GM11168 (cell line): ENCODE data around the gene FRMD4A.

ENCODE experiments used
- in situ Hi-C: fragments of 300-500 bp; cut with MboI; formaldehyde crosslinking; loops from one replicate; pipeline ENCODE4 v1.12.0; 2022; ENCODE audit warnings: low sequenced_read_pairs; ENCODE audit not compliant: unreplicated experiment

The FRMD4A gene

DNA sequence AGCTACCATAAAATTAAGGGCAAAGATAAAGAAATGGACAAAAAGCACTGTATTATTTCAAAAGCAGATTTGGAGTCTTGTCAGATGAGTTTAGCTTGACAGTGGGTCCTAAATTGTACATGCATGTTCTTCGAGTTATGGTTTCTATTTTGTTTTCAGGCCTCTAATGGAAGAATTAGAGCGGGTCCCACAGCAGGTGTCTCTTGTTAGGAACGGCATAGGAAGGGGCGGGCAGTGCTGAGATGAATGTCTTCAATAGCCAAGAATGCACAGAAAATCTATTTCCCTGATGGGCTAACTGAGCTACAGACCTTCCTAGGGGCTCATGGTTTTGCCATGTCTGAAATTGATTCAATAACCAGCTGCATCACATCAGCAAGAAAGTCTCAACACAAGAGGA lies 304.4 kb downstream of the FRMD4A start:
- in situ Hi-C loops = no loop called here

DNA sequence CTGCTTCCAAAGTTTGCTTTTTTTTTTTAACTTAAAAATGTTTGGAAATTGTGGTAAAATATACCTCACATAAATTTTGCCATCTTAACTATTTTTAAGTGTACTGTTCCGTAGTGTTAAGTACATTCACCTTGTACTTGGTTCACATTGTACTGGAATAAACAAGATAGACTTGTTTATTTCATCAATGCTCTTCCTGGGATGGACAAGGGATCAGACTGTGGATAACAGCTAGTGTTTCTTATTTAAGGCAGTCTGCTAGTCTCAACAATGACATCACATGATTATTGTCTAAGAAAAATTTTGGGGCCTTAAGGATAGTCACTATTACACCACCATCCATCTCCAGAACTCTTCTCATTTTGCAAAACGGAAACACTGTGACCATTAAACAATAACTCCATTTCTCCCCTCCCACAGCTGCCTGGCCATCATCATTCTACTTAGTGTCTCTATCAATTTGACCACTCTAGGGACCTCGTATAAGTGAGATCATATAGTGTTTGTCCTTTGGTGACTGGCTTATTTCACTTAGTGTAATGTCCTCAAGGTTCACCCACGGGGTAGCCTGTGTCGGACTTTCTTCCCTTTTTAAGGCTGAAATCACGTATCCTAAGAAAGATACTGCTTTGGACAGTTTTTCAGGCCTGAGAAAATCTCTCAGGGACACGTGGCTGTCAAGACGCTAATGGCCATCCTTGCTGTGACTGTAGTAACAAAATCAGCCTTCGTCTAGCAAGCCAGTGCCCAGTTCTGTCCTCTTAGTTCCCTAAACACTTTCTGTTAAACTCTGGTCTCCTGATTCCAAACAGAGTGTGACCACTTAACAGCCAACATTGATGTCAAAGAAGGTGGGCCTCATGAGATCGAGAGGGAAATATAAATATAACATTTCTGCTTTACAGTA lies 305.2 kb downstream of the FRMD4A start:
- in situ Hi-C loops = no loop called here

DNA sequence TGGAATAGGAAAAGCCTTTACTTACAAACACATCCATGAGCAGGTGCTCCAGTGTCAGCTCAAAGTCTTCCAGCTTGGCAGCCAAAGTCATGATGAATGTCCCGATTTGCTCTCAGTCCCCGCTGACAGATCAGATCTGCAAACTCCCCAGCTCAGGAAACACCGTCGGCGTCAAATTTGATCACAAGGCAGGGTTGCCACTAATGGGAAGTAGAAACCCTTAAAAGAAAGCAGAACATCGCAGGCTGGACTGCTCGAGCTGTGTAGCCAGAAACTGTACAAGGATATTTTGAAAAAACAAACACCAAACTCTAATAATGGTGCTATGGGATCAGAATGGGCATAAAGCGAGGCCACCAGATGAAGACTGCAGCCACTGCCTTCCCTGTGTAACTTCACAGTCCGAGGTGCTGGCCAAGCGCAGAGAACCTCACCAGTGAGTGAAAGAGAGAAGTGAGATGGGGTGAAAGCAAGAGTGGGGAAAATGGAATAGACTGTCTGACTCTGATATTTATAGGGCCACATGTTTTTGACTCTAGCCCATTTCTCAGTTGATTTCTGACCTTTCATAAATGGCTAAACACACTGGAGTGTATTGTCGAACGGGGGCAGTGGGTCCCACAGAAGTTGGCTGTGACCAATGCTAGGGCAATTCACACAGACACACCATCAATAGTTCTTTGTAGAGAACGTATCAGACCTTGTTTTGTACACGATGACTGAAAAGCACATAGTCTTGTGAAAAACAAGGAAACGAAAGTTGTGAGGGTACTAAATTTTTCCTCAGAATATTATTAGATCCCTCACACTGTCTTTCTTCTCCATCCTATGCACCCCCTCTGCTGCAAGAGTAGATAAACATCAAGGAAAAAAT lies 306.2 kb downstream of the FRMD4A start:
- in situ Hi-C loops = no loop called here

DNA sequence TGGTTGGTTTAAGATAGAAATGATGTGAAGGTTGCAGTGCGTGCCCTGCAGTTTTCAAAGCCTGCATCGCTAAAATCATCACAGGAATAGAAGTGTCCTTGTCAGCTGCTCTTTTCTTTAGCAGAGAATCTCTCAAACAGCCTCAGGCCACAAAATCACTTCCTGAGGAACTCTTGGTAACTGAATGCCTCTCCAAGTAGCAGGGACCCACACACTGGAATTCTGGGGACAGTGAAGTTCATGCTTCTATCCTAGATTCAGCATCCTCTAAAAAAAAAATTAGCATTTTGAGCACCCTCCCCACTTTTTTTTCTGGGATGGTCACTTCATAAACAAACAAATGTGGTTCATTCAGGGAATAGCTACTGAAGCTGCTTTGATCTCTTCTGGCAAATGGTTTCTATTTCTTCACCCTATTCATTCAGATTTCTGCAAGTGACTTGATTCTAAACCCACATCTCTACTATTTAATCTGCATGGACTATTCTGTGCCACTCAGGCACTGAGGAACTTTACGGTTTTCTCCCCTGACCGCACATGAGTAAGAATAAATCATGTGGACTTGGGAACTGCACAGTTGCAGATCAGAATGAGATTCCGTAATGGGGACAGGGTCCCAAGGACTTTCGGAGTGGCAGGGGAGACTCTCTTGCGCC lies 306.9 kb downstream of the FRMD4A start:
- in situ Hi-C loops = no loop called here

DNA sequence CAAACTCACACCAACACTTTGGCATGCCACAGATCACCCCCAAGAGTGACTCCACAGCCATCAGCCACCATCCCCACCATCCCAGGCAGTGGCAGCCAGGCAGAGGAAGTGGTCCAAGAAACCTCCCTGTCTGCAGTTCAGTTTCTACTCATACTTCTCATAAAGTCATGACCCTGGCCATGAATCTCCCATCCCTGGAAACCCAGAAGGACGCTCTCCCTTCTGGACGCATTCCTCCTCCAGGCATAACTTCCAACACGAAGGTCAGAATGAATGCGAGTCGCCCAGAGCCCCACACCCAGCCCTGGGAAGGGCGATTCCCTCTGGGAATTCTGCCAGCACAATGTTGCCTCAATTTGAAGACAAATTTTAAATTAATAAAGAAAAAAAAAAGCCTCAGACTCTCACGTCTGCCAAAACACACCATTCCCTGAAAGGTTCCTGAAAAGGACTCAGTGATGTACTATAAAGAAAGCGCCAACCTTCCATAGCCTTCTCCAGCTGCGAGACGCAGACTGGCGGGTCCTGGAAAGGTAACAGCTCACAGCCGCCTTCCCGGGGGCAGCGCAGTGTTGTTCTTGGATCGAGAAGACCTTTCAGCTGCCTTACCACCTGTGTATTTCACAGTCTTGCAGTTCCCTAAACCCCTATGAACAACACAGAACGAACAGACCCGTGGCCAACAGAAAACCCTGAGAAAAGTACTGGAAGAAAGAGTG lies 307.6 kb downstream of the FRMD4A start:
- in situ Hi-C loops = no loop called here

DNA sequence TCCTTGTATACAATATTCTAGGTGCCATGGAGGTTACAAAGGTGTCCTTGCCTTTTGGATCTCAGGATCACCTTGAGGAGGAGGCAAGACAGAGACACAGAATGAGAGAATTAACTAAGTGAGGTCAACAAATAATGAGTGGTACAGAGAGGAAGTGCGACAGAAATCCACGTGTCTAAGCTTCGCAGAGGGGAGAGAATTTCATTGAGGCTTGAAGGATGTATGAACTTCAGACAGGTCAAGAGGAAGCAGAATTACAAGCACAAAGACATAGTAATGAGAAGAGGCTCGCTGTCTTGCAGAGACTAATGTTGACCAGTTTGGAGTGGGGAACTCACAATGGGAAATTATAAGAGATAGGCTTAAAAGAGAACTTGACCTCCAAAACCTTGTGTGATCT lies 308.7 kb downstream of the FRMD4A start:
- in situ Hi-C loops = no loop called here

DNA sequence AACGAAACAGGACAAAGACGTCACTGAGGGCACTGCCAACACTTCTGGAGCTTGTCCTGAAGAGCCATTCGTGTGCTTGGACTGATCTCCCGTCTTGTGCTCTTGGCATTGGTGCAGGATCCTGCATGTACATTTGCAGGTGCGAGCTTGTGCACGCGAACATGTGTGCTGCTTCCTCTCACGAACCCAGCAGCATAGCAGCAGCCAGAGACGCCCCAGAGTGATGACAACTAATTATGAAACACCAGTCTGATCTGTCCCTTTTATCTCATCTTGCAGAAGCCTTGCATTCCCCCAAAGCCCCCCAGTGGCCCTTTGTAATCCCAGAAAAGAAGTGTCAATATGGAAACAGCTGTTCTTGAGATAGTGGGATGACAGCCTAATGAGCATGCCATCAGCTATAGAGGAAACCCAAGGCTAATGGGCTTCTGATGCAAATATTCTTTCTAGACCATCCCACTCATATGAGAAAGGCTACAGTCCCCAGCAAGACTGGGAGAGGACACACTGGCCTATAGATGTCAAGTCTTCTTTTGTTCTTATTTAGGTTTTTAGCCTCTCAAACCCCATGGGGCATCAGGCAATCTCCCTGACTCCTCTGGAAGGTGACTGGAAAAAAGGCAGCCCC lies 310.6 kb downstream of the FRMD4A start:
- in situ Hi-C loops = no loop called here

DNA sequence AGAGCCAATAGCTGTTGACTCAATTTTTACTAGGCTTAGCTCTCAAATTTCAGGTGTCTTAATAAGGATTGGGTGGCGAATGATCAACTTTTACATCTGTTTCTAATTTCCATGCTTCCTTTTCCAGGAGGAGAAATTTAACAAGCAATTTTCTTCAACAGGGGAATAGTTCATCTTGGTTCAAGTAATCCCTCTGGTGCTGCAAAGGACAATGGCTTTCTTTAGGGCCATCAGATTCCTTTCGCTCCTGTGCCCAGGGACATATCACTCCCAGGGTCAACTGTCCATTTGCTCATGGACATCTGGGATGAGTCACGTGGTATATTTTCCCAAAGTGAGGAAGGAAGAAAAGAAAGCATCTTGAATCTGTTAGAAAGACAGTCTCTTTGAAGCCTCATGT lies 313.3 kb downstream of the FRMD4A start:
- in situ Hi-C loops = no loop called here

DNA sequence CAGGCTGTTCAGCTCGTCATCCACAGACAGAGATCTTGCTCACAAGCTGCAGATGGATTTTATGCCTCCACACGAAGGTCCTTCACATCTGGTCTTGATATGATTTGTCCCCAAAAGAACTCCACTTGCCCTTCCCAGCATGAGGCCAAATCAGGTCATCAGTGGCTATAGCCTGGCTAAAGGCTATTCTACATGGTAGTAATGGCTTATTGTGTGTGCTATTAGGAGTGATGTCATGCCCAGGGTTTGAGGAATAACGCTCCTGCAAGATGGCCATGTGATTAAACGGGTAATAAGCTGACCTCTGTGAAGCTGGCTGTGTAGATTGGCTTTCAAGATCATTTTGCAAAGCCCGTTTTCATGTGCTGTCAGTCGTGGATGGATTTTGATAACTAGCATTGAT lies 313.8 kb downstream of the FRMD4A start:
- in situ Hi-C loops = no loop called here

DNA sequence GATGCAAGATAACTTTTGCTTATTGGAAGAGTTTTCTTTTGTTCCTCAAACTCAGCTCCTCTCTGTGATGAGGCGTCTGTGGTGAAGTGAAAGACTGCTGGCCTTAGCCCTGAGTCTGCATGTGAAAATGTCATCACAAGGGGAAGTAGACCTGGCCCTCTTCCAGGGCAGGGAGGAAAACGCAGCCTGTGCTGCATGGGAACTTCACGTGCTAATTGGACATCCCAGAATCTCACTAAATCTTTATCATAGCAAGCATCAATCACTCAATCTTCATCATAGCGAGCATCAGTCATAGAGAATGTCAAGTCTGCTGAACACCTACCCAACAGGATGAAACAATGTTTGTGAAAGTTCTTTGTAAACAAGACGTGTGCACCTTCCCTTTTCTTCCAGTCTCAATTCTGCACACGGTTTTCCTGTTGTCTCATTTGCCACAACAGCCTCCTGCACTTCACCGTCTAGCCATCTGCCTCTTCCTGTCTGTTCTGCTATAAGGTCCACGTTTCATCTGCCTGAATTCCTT lies 314.6 kb downstream of the FRMD4A start:
- in situ Hi-C loops = no loop called here

DNA sequence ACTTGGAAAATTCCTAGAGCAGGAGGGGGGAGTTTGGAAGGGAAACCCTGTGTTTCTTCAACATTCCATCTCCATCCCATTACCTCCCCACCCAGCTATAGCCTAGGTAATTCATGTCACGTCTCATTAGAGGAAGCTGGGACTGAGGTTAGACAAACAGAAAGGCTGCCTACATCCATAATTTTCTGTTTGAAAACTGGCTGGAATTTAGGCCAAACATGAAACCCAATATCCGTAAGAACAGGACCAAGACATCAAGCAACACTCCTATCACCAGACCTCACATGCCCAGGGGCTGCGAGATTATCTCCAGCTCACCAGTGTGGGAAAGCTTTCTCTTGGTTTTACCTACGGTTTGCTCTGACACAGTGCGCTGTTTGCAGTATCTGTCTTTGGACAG lies 316.3 kb downstream of the FRMD4A start:
- in situ Hi-C loops = no loop called here

DNA sequence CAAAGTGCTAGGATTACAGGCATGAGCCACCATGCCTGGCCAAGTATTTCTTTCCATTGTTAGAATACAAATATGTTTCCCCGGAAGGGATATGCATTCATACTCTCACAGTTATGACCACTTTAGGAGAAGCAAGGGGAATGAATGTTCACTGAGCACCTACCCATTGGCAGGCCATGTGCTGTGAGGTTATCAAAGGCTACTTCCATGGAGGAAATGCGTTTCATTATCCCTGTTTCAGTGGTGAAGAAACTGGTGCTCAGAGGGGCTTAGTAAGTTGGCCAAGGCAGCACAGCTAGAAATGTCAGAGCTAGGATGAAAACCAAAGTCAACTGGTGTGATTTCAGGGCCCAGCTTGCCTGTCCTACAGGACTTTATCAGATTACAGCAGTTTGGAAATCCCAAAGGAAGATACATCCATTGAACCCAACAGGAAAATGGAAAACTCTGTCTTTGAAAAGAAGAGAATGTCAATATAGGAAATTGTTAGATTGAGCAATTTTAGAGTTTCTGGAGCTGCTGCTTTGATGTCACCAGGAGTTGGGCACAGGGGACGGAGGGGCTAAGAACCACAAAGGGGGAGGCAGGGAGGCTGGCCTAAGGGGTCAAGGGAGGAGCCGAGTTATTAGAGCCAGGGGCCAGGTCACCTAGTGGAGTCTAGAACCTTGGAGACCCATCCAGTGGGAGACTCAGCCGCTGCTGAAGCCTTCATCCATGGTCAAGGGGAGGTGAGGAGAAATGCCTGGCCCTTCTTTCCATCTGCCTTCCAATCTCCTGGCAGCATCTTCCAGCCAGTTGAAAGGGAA lies 319.8 kb downstream of the FRMD4A start:
- in situ Hi-C loops = no loop called here

DNA sequence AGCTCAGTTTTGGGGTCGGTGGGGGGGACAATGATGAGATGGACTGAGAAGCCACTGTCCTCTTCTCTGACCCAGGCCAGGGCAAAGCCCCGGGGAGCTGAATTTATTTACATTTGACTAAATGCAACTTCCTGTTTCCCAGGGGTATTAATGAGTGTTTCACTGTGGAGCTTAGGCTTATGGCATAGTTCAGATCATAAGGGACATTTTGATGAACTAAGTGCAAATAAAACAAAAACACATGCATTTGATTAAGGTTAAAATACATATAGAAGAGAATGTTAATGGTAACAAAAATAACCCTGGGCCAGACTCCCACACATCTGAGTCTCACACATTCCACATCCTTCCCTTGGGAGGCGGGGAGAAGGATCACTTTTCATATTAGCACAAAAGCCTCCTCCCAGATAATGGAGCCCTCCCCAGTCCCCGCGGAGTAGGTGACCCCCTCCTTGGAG lies 320.6 kb downstream of the FRMD4A start:
- in situ Hi-C loops = no loop called here

DNA sequence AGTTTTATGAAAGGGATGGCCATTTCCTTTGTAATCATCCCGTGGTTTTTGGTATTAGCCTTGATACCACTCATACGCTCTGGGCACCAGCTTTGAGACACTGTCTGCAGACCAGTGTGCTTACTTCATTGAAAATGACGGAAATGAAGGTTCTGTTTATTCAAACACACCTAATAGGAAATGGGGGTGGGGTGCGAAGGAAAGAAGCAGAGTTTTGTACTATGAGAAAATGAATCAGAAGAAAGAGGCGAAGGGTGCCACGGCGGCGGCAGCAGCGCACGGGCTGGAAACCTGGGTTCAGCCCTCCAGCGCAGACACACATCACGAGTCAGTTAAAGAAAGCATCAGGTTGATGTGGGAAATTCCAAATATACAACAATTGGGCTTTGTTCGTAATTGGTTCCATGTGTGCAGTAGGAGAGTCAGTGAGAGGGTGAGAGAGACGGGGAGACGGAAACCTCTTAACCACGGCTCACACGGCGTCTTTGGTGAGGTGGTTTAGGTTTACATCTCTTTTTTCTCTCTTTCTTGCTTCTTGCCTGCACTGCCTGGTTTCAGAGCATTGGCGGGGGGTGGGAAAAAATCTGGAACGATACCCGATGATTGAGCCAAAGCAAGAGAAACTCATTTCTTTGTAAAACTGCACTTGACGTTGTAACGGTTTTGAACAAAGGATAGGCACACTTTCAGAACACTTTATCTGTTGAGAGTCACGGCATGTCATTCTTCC lies 321.2 kb downstream of the FRMD4A start:
- in situ Hi-C loops = no loop called here

DNA sequence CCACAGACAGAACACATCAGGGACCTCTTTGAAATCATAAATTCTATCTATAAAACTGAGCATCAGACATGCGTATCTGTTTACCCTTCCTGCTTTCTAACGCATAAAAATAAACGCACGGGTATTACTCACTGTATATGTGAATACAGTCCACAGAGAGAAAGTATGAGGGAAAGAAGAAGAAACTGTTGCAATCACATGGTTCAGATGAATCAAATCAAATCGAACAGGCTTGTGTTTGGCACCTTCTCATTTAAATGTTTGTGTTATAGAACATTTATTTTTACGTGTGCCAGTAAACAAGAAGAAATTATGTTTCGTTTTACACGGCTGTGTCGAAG lies 322.0 kb downstream of the FRMD4A start:
- in situ Hi-C loops = no loop called here

DNA sequence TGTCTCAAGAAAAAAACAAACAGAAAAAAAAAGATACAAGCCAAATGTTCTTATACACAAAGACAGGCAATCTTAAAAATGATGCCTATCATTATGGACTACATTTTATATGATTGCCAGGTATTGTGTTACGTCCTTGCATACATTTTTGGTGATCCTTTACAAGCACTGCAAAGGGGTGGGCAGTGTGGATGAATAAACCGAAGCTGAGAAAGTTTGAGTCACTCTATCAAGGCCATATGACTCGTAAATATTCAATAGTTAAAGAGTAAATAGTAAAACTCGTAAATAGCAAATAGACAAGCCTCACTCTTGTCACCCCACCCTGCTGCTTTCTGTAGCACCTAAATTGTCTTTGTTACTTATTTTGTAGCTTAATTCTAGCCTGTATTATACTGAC lies 326.2 kb downstream of the FRMD4A start:
- in situ Hi-C loops = no loop called here

DNA sequence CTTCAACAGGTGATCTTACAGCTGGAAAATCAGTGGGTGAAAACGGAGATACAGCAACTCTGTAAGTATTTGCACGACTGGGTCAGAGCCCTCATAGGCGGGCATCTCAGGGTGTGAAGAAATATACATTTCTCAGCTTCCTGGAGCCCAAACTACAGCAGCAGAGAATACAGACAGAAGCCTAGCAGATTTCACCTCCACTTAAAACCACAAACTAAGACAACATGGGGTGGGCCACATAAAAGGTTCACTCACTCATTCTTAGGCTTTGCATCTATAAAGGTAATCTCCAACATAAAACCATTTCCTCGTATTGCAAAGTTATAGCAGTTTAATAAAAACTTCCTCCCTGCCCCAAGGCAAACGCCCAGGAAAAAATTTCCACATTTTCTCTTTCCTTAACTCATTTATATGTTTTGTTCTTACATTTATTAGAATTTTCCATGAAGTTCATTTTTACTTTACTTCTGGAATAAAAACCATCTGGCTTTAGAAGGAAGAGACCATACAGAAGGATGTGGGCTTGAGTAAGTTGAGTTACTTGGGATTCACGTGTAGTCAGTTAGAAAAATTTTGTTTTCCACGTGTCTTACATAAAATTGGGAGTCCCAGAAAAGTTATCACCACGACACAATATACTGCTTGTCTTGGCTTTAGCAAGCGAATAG lies 327.1 kb downstream of the FRMD4A start:
- in situ Hi-C loops = no loop called here
